CD14-positive monocyte (primary cell): Measurements from ENCODE around the gene KMT2C. TPM values are rescaled to one million over a fixed set of nuclear protein-coding genes. Genes with fewer than 3 reads are reported as not detected.
"Not testable (repeated sequence)": the region's sequence is repeated elsewhere in the genome, so short reads cannot be mapped to it uniquely, and the experiment has no call there.

Experiments used
- DNase-seq, 3 donors: peaks; one replicate each; pipeline ENCODE4 v3.0.0-alpha.2; 2011 to 2022
- H2AFZ ChIP-seq: 2 replicates; pipeline ENCODE4 v1.6.0; 2012; ENCODE audit warnings: mild to moderate bottlenecking, low read depth, low read length, inconsistent platforms; ENCODE audit not compliant: insufficient read depth, poor library complexity, severe bottlenecking
- H3K27ac ChIP-seq, 2 donors: 1 replicate in 1 of 2; 2 replicates in 1 of 2; pipeline ENCODE4 v1.5.1; 2012 to 2013; ENCODE audit warnings: low read length in 2 of 2, control low read depth in 1 of 2, inconsistent platforms in 1 of 2, low read depth in 1 of 2, mild to moderate bottlenecking in 1 of 2
- H3K27me3 ChIP-seq, 2 donors: one replicate each; pipeline versions ENCODE4 v1.6.0 to v1.6.1; 2011 to 2013; ENCODE audit warnings: low read length in 2 of 2; ENCODE audit not compliant: control insufficient read depth in 2 of 2, insufficient read depth in 2 of 2
- H3K36me3 ChIP-seq, 2 donors: replicated peaks in 1 of 2; 1 replicate in 1 of 2; 2 replicates in 1 of 2; pipeline versions ENCODE4 v1.5.1 to v1.6.1; 2012 to 2013; ENCODE audit warnings: low read length in 2 of 2, control low read depth in 1 of 2, inconsistent platforms in 1 of 2, mild to moderate bottlenecking in 1 of 2; ENCODE audit not compliant: insufficient read depth in 2 of 2, control insufficient read depth in 1 of 2
- H3K4me1 ChIP-seq, 2 donors: 1 replicate in 1 of 2; 2 replicates in 1 of 2; pipeline versions ENCODE4 v1.5.1 to v1.6.1; 2012 to 2013; ENCODE audit warnings: low read length in 2 of 2, control low read depth in 1 of 2, inconsistent platforms in 1 of 2, mild to moderate bottlenecking in 1 of 2, moderate library complexity in 1 of 2; ENCODE audit not compliant: insufficient read depth in 2 of 2, control insufficient read depth in 1 of 2
- H3K4me2 ChIP-seq: replicated peaks from 2 replicates; pipeline ENCODE3; 2012; ENCODE audit warnings: low read length, moderate library complexity, mild to moderate bottlenecking; ENCODE audit not compliant: poor library complexity, severe bottlenecking; ENCODE audit errors: extremely low read depth
- H3K4me3 ChIP-seq, 3 experiments: fragments of 200-600 bp in 1 of 3; sonication (generic) in 1 of 3; replicated peaks in 1 of 3; 1 replicate in 2 of 3; 2 replicates in 1 of 3; pipeline ENCODE4 v1.5.1; 2011 to 2013; ENCODE audit warnings: low read length in 3 of 3, mild to moderate bottlenecking in 3 of 3, control low read depth in 2 of 3, low read depth in 2 of 3, inconsistent platforms in 1 of 3, moderate library complexity in 1 of 3
- H3K79me2 ChIP-seq: 2 replicates; pipeline ENCODE4 v1.6.0; 2012; ENCODE audit warnings: mild to moderate bottlenecking, control low read depth, inconsistent platforms, low read length, moderate library complexity; ENCODE audit not compliant: insufficient read depth
- H3K9ac ChIP-seq: 2 replicates; pipeline ENCODE4 v1.6.0; 2017; ENCODE audit warnings: low read length, mild to moderate bottlenecking; ENCODE audit not compliant: insufficient read depth, poor library complexity, severe bottlenecking
- H3K9me3 ChIP-seq, 2 donors: replicated peaks in 1 of 2; 1 replicate in 1 of 2; 2 replicates in 1 of 2; pipeline versions ENCODE4 v1.5.1 to v1.6.1; 2012 to 2013; ENCODE audit warnings: low read length in 2 of 2, control low read depth in 1 of 2; ENCODE audit not compliant: control insufficient read depth in 1 of 2, insufficient read depth in 1 of 2
- H4K20me1 ChIP-seq: 2 replicates; pipeline ENCODE4 v1.6.0; 2012; ENCODE audit warnings: mild to moderate bottlenecking, low read length, control low read depth, moderate library complexity; ENCODE audit not compliant: insufficient read depth
- H3K27ac Mint-ChIP-seq, 7 donors: one replicate each; pipeline ENCODE4 v1.8.0; 2020; ENCODE audit warnings: mild to moderate bottlenecking in 7 of 7, mixed read lengths in 7 of 7, moderate library complexity in 6 of 7, inconsistent platforms in 2 of 7
- H3K27me3 Mint-ChIP-seq, 3 donors: one replicate each; pipeline ENCODE4 v1.8.0; 2021 to 2022; ENCODE audit warnings: low read depth in 3 of 3, mild to moderate bottlenecking in 3 of 3, mixed read lengths in 3 of 3, moderate library complexity in 3 of 3, inconsistent platforms in 1 of 3
- H3K36me3 Mint-ChIP-seq, 2 donors: one replicate each; pipeline ENCODE4 v1.8.0; 2020; ENCODE audit warnings: mixed read lengths in 2 of 2, inconsistent platforms in 1 of 2, mild to moderate bottlenecking in 1 of 2
- H3K4me1 Mint-ChIP-seq: one replicate; pipeline ENCODE4 v1.8.0; 2020; ENCODE audit warnings: mild to moderate bottlenecking, mixed read lengths
- H3K4me3 Mint-ChIP-seq, 2 donors: one replicate each; pipeline ENCODE4 v1.8.0; 2020; ENCODE audit warnings: mild to moderate bottlenecking in 2 of 2, mixed read lengths in 2 of 2, moderate library complexity in 1 of 2
- H3K9me3 Mint-ChIP-seq, 7 donors: one replicate each; pipeline ENCODE4 v1.8.0; 2020 to 2022; ENCODE audit warnings: mixed read lengths in 7 of 7, mild to moderate bottlenecking in 6 of 7, moderate library complexity in 6 of 7, inconsistent platforms in 2 of 7
- CTCF ChIP-seq: fragments of 200-600 bp; IDR thresholded peaks from one replicate; pipeline ENCODE4 v1.8.0; 2022; ENCODE audit warnings: antibody characterized with exemption, mild to moderate bottlenecking
- WGBS: methylation state at CpG from one replicate; pipeline ENCODE4 v1.1.5; 2013; ENCODE audit warnings: missing lambda C conversion rate; ENCODE audit not compliant: insufficient coverage; 5-methylcytosine and 5-hydroxymethylcytosine counted together
- intact Hi-C, 2 donors: fragments of 100-400 bp; cut with micrococcal nuclease; formaldehyde crosslinking; loops; one replicate each; pipeline versions ENCODE4 v1.15.0 to v1.15.1; 2023
- polyA plus RNA-seq, 3 donors: library from polyadenylated mRNA; depleted of rRNA in 1 of 3; unstranded in 2 of 3; stranded (reverse) in 1 of 3; fragments of 300-500 nt in 2 of 3; fragments of >200 nt in 1 of 3; fragmentation: Illumina TruSeq in 2 of 3; gene quantifications; 1 replicate in 2 of 3; 2 replicates in 1 of 3; pipeline ENCODE4 v1.2.3, GENCODE V29; 2012 to 2021

The KMT2C gene
- polyA plus RNA-seq, 3 donors, result 4.5 to 26.1 (median 7.3) TPM

- H3K4me1 Mint-ChIP-seq, result peaks cover 4% of the 10 kb centered on the region
- Histone ChIP-seq H3K4me2 (no peak overlapping the region), H2AFZ (no peak overlapping the region), H3K4me3 (no peak overlapping the region), H4K20me1 (peaks cover 74% of the 10 kb centered on the region), H3K36me3 (peaks cover 72 to 88% of the 10 kb centered on the region in 2 donors), H3K4me1 (peaks cover 0 to under 1% of the 10 kb centered on the region in 2 donors), H3K9ac (no peak overlapping the region), H3K79me2 (peaks cover 34% of the 10 kb centered on the region), H3K27me3 (no peaks in the 10 kb centered on the region), H3K9me3 (peaks cover 0 to 4% of the 10 kb centered on the region in 2 donors), H3K27ac (no peak overlapping the region)
- H3K27ac Mint-ChIP-seq, result no peak overlapping the region
- H3K4me3 Mint-ChIP-seq, result no peak overlapping the region
- H3K36me3 Mint-ChIP-seq, result peaks cover 60 to 66% of the 10 kb centered on the region in 2 donors
- no peak for TF ChIP-seq CTCF
- intact Hi-C loops, result no loop called here
- H3K9me3 Mint-ChIP-seq, result peaks cover 0 to 8% (median 3%) of the 10 kb centered on the region in 7 donors
- peaks cover 0 to 2% (median 0%) of the 10 kb centered on the region in 3 donors for H3K27me3 Mint-ChIP-seq
- no peak for DNase-seq
Observed at GRCh38 chr7:152307902-152308301, 127.9 kb downstream of the KMT2C start.

- H3K9me3 ChIP-seq, H3K9ac ChIP-seq, H3K9me3 Mint-ChIP-seq, H3K4me3 ChIP-seq, H3K4me2 ChIP-seq, H3K4me1 Mint-ChIP-seq, H3K4me1 ChIP-seq, H3K27ac Mint-ChIP-seq, DNase-seq, H3K27me3 Mint-ChIP-seq, H3K79me2 ChIP-seq, H3K27me3 ChIP-seq, H2AFZ ChIP-seq, H3K27ac ChIP-seq, H3K4me3 Mint-ChIP-seq, intact Hi-C loops: not testable (repeated sequence)
- WGBS, result no CpG with 5 or more reads among the region's 2 CpGs
- Histone ChIP-seq H4K20me1 (peaks cover 31% of the 10 kb centered on the region), H3K36me3 (peaks cover 15 to 67% of the 10 kb centered on the region in 2 donors)
- H3K36me3 Mint-ChIP-seq, result peaks cover 49 to 66% of the 10 kb centered on the region in 2 donors
Observed at GRCh38 chr7:152299542-152300143, 136.2 kb downstream of the KMT2C start.
